Kasumi-1 (cell line): ENCODE results near the gene DYSF.

Source experiments
- DNase-seq, 2 experiments: peaks; one replicate each; lab custom pipeline; 2025; lab: John Stamatoyannopoulos, UW

The DYSF gene

GRCh38 chr2:71672826-71673795, 219.8 kb downstream of the DYSF start:
- DNase-seq = no peak

- DNase-seq = no peak
These were observed 220.9 kb downstream of the DYSF start for GRCh38 chr2:71674158-71674851.

GRCh38 chr2:71675296-71675695, 221.9 kb downstream of the DYSF start:
- no peak for DNase-seq

GRCh38 chr2:71678874-71679273, 225.5 kb downstream of the DYSF start:
- no peak for DNase-seq

GRCh38 chr2:71679491-71679890, 226.1 kb downstream of the DYSF start:
- DNase-seq = no peak

DNA sequence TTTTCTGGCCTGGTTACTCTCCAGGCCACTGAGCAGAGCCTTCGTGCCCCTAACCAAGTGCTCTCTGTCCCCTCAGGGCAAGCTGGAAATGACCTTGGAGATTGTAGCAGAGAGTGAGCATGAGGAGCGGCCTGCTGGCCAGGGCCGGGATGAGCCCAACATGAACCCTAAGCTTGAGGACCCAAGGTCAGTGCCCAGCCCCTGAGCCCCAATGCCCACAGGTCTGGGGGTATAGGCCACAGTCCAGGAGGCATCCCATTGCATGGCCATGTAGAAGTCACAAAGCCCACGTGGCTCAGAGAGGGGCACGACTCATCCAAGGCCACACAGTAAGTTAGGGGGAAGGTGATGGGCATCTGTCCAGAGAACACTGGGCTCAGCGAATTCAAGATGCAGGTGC, 227.6 kb downstream of the DYSF start:
- no peak for DNase-seq

DNA sequence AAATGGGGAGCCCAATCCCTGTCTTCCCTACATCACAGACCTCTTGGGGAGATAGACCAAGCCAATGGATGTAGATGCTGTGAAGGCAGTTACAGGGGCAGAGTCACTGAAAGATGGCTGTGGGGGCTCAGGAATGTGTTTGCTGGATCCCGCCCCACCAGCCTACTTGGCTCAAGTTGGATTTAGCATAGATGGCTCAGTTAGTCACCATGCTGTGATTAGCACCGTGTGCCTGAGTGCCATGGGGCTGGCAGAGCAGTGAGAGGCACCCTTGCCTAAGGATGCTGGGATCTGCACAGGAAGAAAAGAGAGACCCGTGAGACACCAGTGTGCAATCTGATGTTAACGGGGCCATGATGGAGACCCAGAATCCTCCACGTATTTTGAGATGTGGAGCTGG, 228.3 kb downstream of the DYSF start:
- DNase-seq = no peak

GRCh38 chr2:71682341-71682740, 229.0 kb downstream of the DYSF start:
- DNase-seq = no peak

GRCh38 chr2:71683070-71683469, 229.7 kb downstream of the DYSF start:
- no peak for DNase-seq

DNA sequence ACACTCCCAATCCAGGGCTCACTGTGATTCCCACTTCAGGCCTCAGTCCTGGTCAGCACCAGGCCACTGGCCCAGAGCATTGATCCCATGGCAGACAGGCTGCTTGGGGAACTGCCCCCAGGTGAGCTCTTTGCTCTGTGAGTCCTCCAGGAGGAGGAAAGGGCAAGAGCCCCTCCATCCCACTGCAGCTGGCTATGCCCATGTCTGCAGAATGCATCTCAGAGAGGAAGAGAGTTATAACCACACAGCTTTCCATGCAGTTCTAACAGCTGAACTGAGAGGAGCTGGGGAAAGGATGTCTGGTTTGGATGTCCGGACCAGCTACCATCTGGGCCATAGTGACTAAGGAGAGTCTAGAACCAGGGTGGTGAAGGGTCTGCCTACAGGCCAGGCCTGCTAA, 230.3 kb downstream of the DYSF start:
- DNase-seq = no peak

DNA sequence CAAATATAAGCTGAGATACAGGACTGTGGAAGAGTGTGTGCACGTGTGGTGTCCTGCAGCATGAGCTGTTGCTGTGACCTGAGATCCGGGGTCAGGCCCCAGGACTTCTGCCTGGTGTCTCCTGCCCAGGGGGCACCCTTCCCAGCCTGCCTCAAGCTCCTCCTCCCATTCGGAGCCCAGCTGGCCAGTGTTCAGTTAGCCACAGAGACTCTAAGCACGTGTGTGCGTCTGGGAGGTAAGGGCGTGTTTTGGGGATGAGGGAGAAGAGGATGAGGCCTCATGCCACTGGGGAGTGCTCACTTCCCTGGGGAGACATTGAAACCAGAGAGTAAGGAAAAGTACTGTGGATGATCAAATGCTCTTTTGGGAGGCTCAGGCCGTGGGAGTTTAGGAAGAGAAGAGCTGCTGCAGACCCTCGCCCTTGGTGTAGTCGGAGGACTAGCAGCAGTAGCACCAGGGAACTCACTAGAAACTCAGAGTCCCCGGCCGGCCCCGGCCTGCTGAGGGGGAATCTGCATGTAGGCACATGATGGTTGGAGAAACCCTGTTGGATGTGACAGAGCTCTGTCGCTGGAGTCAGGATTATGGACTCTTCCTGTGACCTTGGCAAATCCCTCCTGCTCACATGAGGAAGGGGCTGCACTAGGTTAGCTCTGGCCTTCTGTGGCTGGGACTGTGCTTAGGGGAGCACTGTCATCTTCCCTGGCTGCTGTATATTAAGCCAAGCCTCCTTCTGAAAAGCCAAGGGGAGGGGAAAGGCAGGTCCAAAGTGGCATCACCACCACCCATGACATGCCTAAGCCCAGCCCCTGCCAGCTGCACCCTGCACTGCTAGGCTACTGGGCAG, 231.1 kb downstream of the DYSF start:
- no peak for DNase-seq

GRCh38 chr2:71685073-71685848, 231.9 kb downstream of the DYSF start:
- no peak for DNase-seq

GRCh38 chr2:71685941-71686611, 232.7 kb downstream of the DYSF start:
- DNase-seq = no peak

GRCh38 chr2:71686781-71687180, 233.4 kb downstream of the DYSF start:
- DNase-seq = no peak

DNA sequence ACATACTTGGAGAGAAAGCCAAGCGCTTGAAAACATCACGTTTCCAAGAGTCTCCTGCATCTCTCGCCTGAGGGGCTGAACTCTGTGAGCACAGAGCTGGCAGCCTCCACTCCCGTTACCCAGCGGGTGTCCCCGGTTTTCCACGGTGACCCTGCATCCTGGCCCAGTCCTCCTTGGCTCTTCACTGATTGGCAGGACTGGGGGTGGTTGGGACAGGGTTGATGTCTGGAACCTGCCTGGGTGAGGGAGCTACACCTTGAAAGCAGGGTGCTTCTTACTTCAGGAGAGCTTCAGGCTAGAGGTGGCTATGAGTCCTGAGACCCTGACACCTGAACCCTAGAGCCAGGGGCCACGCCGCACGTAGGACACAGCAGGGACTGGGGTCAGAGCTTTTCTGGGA, 234.1 kb downstream of the DYSF start:
- no peak for DNase-seq

DNA sequence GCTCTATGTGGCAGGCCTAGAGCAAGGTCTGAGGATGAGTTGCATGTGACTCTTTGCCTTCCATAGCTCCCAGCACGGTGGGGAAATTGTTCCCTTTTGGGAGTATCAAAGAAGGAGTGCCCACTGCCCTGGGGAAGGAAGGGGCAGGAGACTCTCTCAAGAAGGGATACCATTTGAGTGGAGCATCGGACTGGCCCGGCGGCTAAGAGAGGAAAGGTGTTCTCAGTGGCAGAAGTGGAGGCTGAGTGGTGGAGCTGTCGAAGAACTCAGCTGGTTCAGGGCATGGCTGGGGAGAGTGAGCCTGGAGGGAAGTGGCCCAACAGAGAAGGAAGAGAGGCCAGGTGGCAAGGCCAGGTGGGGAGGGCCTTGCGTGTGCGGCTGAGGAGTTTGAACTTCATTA, 235.2 kb downstream of the DYSF start:
- DNase-seq = no peak

- no peak for DNase-seq
These were observed 236.0 kb downstream of the DYSF start for GRCh38 chr2:71689393-71689792.

GRCh38 chr2:71689968-71690834, 236.8 kb downstream of the DYSF start:
- DNase-seq = no peak

- DNase-seq = no peak
These were observed 237.6 kb downstream of the DYSF start for GRCh38 chr2:71690876-71691475.
